Activated CD4-positive, alpha-beta T cell treated with anti-CD3 and anti-CD28 coated beads for 36 hours (primary cell): ENCODE data around the gene FAM174C. TPM values are rescaled to one million over a fixed set of nuclear protein-coding genes. Genes with fewer than 3 reads are reported as not detected.
A peak's percentile ranks its signal among the peaks of the same experiment; 100 is the strongest.

ENCODE experiments used
- ATAC-seq: fragments of 200-7000 bp; cut with Tn5 transposase; one replicate; pipeline ENCODE4 v1.10.0; 2021; ENCODE audit warnings: mild to moderate bottlenecking, moderate library complexity
- CTCF ChIA-PET: fragments of 350-600 bp; sonication (Branson Sonifier 250); formaldehyde crosslinking; loops from one replicate; lab custom pipeline; 2021; ENCODE audit warnings: antibody characterized with exemption; lab: Charles Lee
- POLR2A ChIA-PET: fragments of 350-600 bp; sonication (Branson Sonifier 250); formaldehyde crosslinking; loops from one replicate; lab custom pipeline; 2021; ENCODE audit warnings: antibody characterized with exemption, inconsistent platforms; lab: Charles Lee
- DNase-seq: peaks from one replicate; pipeline ENCODE4 v3.0.0-alpha.2; 2020
- H3K27ac Mint-ChIP-seq: one replicate; pipeline ENCODE4 v1.8.0; 2021; ENCODE audit warnings: mixed read lengths
- H3K27me3 Mint-ChIP-seq: one replicate; pipeline ENCODE4 v1.8.0; 2021; ENCODE audit warnings: mixed read lengths
- H3K36me3 Mint-ChIP-seq: one replicate; pipeline ENCODE4 v1.8.0; 2021; ENCODE audit warnings: low read depth, mixed read lengths
- H3K4me1 Mint-ChIP-seq: one replicate; pipeline ENCODE4 v1.8.0; 2021; ENCODE audit warnings: mixed read lengths
- H3K4me3 Mint-ChIP-seq: one replicate; pipeline ENCODE4 v1.8.0; 2021; ENCODE audit warnings: mild to moderate bottlenecking, moderate library complexity, mixed read lengths
- H3K9me3 Mint-ChIP-seq: one replicate; pipeline ENCODE4 v1.8.0; 2021; ENCODE audit warnings: low read depth, mixed read lengths
- intact Hi-C, 2 experiments: fragments of 100-400 bp; cut with DNase I in 1 of 2; cut with micrococcal nuclease in 1 of 2; formaldehyde crosslinking; loops; one replicate each; pipeline versions ENCODE4 v1.14.2 to v1.15.1; 2022 to 2024; cut with DNase I, micrococcal nuclease
- total RNA-seq, 2 experiments: library from RNA; stranded (reverse); gene quantifications; one replicate each; pipeline ENCODE4 v1.2.3, GENCODE V29; 2021

The FAM174C gene
- 10 to 100 TPM; 75.3 to 88.3 TPM for total RNA-seq

- intact Hi-C loops: loop anchor here (1.0 to 5.0 kb wide), 15 partner anchors 14 to 612 kb away; partner anchors contain the start of genes DAZAP1 (in 2 of the 2), NDUFS7 (in 2 of the 2), MBD3 (in 1 of the 2) and PCSK4 (in 1 of the 2)
- CTCF ChIA-PET: interaction anchor here (0.6 to 1.0 kb wide), 2 partner anchors 9 to 31 kb away, joined by 3 to 12 read pairs; no protein-coding TSS in a partner anchor
- POLR2A ChIA-PET: interaction anchor here (0.7 to 1.0 kb wide), 5 partner anchors 9 to 167 kb away, joined by 3 to 5 read pairs (median 3); no protein-coding TSS in a partner anchor
- Mint-ChIP-seq H3K4me3 (peak within 1 kb of the TSS; percentile 83), H3K36me3 (peaks cover 65% of the 10 kb centered on the region), H3K4me1 (peaks cover 54% of the 10 kb centered on the region), H3K9me3 (no peaks in the 10 kb centered on the region), H3K27ac (peak within 1 kb of the TSS; percentile 95), H3K27me3 (no peaks in the 10 kb centered on the region)
- peak; percentile 82 for ATAC-seq
- peak; percentile 99 for DNase-seq
Observed at GRCh38 chr19:1275260-1275975, at the start of gene FAM174C. TSS of gene FAM174C (plus strand) at chr19:1275530. CDS start at chr19:1275550, 20 bp downstream.

DNA sequence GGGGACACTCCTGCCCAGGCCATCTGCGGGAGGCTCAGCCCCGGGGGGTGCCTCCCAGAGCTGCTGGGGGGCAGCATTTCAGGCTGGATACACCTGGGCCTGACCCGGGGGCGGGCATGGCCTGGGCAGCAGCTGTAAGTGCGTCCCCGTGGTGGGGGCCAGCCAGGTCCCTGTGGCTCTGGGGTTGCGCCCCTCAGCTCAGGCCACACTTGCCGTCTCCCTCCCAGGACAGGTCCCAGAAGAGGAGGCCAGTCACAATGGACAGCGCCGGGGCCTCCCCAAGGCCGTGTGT, 49.2 kb upstream of the FAM174C start:
- Mint-ChIP-seq H3K27ac (no peak overlapping the region), H3K9me3 (no peaks in the 10 kb centered on the region), H3K4me1 (no peaks in the 10 kb centered on the region), H3K4me3 (no peak overlapping the region), H3K27me3 (no peaks in the 10 kb centered on the region), H3K36me3 (peaks cover 2% of the 10 kb centered on the region)
- intact Hi-C loops: no loop called here
- no peak for DNase-seq
- POLR2A ChIA-PET: no interaction called here
- CTCF ChIA-PET: interaction anchor here (0.6 kb wide), 1 partner anchor 278 kb away, joined by 3 read pairs; no protein-coding TSS in a partner anchor
- ATAC-seq: no peak

- Mint-ChIP-seq H3K4me3 (no peak overlapping the region), H3K27me3 (no peaks in the 10 kb centered on the region), H3K4me1 (no peaks in the 10 kb centered on the region), H3K9me3 (no peaks in the 10 kb centered on the region), H3K36me3 (peaks cover 2% of the 10 kb centered on the region), H3K27ac (no peak overlapping the region)
- ChIA-PET CTCF (no interaction called here), POLR2A (no interaction called here)
- no peak for DNase-seq
- no peak for ATAC-seq
- intact Hi-C loops: no loop called here
Observed at GRCh38 chr19:1226522-1227303, 48.6 kb upstream of the FAM174C start.

GRCh38 chr19:1227304-1228054, 47.9 kb upstream of the FAM174C start:
- CTCF ChIA-PET: no interaction called here

GRCh38 chr19:1228161-1228957, 47.0 kb upstream of the FAM174C start:
- CTCF ChIA-PET: no interaction called here
- Mint-ChIP-seq H3K36me3 (peaks cover 2% of the 10 kb centered on the region), H3K27me3 (no peaks in the 10 kb centered on the region), H3K4me3 (no peak overlapping the region), H3K27ac (no peak overlapping the region), H3K9me3 (no peaks in the 10 kb centered on the region), H3K4me1 (peaks cover 3% of the 10 kb centered on the region)
- POLR2A ChIA-PET: no interaction called here
- DNase-seq: no peak
- intact Hi-C loops: no loop called here
- ATAC-seq: no peak

More at GRCh38 chr19:1227304-1228054, 47.9 kb upstream of the FAM174C start:
- H3K27me3 Mint-ChIP-seq: no peaks in the 10 kb centered on the region
- no peak for DNase-seq
- no peak overlapping the region for H3K27ac Mint-ChIP-seq
- no peak for ATAC-seq
- peaks cover 2% of the 10 kb centered on the region for H3K4me1 Mint-ChIP-seq
- no peak overlapping the region for H3K4me3 Mint-ChIP-seq
- H3K36me3 Mint-ChIP-seq: peaks cover 2% of the 10 kb centered on the region
- POLR2A ChIA-PET: no interaction called here
- no peaks in the 10 kb centered on the region for H3K9me3 Mint-ChIP-seq
- intact Hi-C loops: no loop called here

GRCh38 chr19:1229056-1229923, 46.0 kb upstream of the FAM174C start:
- H3K9me3 Mint-ChIP-seq: no peaks in the 10 kb centered on the region
- intact Hi-C loops: no loop called here
- ChIA-PET CTCF (no interaction called here), POLR2A (no interaction called here)
- H3K27ac Mint-ChIP-seq: no peak overlapping the region
- ATAC-seq (no peak), DNase-seq (no peak)
- H3K36me3 Mint-ChIP-seq: peaks cover 2% of the 10 kb centered on the region
- H3K27me3 Mint-ChIP-seq: no peaks in the 10 kb centered on the region
- H3K4me3 Mint-ChIP-seq: no peak overlapping the region
- peaks cover 3% of the 10 kb centered on the region for H3K4me1 Mint-ChIP-seq

GRCh38 chr19:1229924-1230782, 45.2 kb upstream of the FAM174C start:
- CTCF ChIA-PET: no interaction called here
- peaks cover 2% of the 10 kb centered on the region for H3K36me3 Mint-ChIP-seq
- DNase-seq (no peak), ATAC-seq (no peak)
- H3K27me3 Mint-ChIP-seq: no peaks in the 10 kb centered on the region
- H3K4me3 Mint-ChIP-seq: no peak overlapping the region
- H3K4me1 Mint-ChIP-seq: peaks cover 3% of the 10 kb centered on the region
- intact Hi-C loops: no loop called here
- POLR2A ChIA-PET: no interaction called here
- no peak overlapping the region for H3K27ac Mint-ChIP-seq
- H3K9me3 Mint-ChIP-seq: no peaks in the 10 kb centered on the region

GRCh38 chr19:1230783-1231489, 44.4 kb upstream of the FAM174C start:
- H3K4me3 Mint-ChIP-seq: no peak overlapping the region
- POLR2A ChIA-PET: no interaction called here
- H3K27ac Mint-ChIP-seq: no peak overlapping the region
- H3K27me3 Mint-ChIP-seq: no peaks in the 10 kb centered on the region
- ATAC-seq: peak; percentile 28
- intact Hi-C loops: no loop called here
- H3K36me3 Mint-ChIP-seq: peaks cover 2% of the 10 kb centered on the region
- CTCF ChIA-PET: no interaction called here
- H3K9me3 Mint-ChIP-seq: no peaks in the 10 kb centered on the region
- H3K4me1 Mint-ChIP-seq: peaks cover 3% of the 10 kb centered on the region
- DNase-seq: no peak
